ENCODE data around the gene CSH2.

Gene CSH2

DNA sequence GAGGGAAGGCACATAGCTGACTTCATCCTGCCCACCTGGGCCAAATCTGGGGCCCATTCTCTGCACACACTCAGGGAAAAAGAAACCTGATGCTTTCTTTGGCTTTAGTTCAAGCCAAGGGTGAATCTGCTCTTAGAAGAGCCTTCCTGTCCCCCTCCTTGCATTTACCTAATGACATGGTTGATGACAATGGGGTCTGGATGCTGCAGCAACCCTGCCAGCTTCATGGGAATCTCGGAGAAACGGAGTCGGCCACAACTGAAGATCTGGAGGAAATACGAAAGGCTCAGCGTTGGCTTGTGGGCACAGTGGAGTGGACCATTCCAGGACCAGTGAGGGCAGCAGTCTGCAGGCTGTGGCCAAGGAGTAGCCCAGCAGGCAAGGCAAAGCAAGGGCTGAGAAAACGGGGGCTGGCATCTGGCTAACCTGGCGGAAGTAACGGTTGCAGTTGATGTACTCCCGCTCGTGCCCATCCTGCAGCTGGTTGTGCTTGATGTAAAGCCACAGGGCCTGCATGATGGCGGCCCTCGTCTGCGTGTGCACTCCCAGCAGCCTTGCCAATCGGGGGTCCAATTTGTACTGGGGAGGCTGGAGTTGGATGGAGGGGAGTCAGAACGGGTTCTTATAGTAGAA lies 39.6 kb downstream of the CSH2 start:
- DNase-seq = no peak

GRCh38 chr17:63833026-63833740 lies 40.3 kb downstream of the CSH2 start:
- DNase-seq = no peak

DNA sequence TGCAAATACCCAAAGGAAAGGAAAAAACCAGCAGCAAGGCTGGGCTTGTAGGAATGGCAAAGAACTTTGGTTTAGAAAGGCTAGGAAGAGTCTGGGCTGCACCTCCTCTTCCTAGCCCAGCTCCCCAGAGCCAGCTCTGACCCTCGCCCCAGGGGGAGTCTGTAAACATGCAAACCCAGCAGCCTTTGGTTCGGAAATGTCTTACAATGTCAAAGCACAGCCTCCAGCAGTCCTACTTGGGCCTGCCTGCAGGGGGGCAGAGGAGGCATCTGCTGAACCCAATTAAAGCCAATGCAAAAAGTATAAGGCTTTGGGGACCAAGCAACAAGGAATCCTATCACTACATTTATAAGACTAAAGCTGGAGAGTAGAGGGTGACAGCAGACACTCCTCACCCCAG lies 41.0 kb downstream of the CSH2 start:
- DNase-seq = no peak

GRCh38 chr17:63832014-63832413 lies 41.5 kb downstream of the CSH2 start:
- DNase-seq = no peak

GRCh38 chr17:63831505-63831904 lies 42.0 kb downstream of the CSH2 start:
- no peak for DNase-seq

GRCh38 chr17:63830904-63831491 lies 42.5 kb downstream of the CSH2 start:
- no peak for DNase-seq

GRCh38 chr17:63830278-63830677 lies 43.2 kb downstream of the CSH2 start:
- no peak for DNase-seq

- DNase-seq = no peak
Measured at GRCh38 chr17:63828936-63829335, 44.5 kb downstream of the CSH2 start.

- no peak for DNase-seq
Measured at GRCh38 chr17:63827801-63828221, 45.7 kb downstream of the CSH2 start.

- peak; percentile 91 for DNase-seq
Measured at GRCh38 chr17:63827002-63827800, 46.3 kb downstream of the CSH2 start, which contains the start of the genes FTSJ3 and PSMC5. FTSJ3 (minus strand) TSS chr17:63827663; CDS start chr17:63826902, 761 bp downstream. PSMC5 (plus strand) TSS chr17:63827431; CDS start chr17:63827491, 60 bp downstream.

DNA sequence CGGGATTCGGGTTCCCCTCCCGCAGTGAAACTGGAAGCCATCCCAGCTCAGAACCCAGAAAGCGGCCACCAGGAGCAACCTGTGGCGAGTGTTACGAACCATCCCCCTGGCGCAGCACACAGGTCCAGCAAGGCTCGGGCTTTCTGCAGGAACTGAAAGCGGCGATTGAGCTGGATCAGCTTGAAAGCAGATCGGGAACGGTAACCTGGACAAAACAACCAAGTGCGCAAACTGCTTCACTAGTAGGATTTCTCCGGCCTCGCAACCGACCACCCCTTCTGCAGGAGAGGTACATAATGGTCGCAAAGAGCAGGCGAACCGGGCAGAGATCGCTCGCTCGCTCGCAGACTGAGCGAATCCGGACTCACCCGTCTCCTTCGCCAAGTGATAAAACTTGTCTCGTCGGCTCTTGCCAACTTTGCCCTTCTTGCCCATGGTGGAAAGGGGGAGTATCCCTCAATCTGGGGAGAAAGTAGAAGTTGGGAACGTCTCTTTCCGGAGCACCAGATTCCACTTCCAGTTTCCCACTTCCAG lies 46.9 kb downstream of the CSH2 start:
- DNase-seq = no peak

DNA sequence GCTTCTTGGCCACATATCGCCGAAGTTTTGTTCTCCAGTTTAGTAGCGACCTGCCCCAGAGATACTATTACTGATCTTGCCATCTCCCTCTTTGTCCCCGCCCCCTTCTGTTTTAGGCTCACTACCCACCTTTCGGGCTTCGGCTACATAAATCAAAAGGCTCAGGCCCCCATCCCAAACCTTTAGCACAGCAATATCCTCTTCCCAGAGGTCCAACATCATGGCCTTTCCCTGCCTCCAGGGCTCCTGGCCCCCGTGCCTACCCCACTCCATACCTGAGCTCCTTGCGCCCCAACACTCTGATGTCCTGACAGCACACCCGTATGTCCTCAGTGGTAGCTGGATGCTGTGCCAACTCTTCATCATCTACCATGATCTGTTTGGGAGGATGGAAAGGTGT lies 49.1 kb downstream of the CSH2 start:
- no peak for DNase-seq

- no peak for DNase-seq
Measured at GRCh38 chr17:63823659-63824331, 49.7 kb downstream of the CSH2 start.

DNA sequence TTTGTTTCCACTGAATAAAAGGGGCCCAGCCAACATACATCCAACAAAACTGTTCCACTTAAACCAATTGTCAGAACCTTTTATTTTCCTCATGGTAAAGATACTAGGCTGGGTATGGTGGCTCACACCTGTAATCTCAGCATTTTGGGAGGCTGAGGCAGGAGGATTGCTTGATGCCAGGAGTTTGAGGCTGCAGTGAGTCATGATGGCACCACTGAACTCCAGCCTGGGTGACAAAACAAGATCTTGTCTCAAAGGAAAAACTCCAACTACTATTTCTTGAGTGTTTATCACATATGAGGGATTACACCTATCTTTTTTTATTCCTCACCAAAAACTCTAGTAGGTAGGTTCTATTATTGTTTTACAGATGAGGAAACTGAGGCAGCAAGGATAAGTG lies 50.9 kb downstream of the CSH2 start:
- DNase-seq = no peak

All from T-helper 9 cell (primary cell).